ENCODE results near the gene RTN4RL1.

DNA sequence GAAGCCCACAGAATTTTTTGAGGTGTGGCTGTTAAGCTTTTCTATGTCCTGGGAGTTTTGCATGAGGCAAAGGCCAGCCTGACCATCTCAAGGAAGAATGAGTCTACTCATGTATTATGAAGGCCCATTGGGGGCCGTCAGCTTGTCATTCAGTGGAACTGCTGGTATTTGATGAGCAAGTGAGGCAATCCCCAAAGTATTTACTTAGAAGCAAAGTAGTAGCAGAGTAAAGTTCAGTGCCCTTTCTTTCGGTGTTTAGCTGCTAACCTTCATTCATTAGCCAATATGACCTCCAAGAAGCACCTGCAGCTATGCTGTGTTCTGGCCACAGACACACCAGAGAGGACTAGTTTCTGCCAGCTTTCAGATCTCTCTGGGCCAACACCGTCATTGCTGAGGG, 115.1 kb downstream of the RTN4RL1 start:
- TF ChIP-seq NFE2L2 (IDR thresholded peaks at IDR 0.05; ENCODE audit: low read depth, low read length) (no peak), POLR2A (IDR thresholded peaks at IDR 0.05; ENCODE audit: low read depth, low read length) (no peak), MAFK (IDR thresholded peaks at IDR 0.05; ENCODE audit: low read depth, low read length) (no peak), MAZ (IDR thresholded peaks at IDR 0.05; ENCODE audit: borderline replicate concordance, low read depth, low read length) (no peak), RAD21 (IDR thresholded peaks at IDR 0.05; ENCODE audit: low read length) (no peak), MXI1 (IDR thresholded peaks at IDR 0.05; ENCODE audit: borderline replicate concordance, low read depth, low read length) (no peak), RCOR1 (IDR thresholded peaks at IDR 0.05; ENCODE audit: insufficient replicate concordance, low read length) (no peak)
- TF ChIP-seq, protein P1, sequence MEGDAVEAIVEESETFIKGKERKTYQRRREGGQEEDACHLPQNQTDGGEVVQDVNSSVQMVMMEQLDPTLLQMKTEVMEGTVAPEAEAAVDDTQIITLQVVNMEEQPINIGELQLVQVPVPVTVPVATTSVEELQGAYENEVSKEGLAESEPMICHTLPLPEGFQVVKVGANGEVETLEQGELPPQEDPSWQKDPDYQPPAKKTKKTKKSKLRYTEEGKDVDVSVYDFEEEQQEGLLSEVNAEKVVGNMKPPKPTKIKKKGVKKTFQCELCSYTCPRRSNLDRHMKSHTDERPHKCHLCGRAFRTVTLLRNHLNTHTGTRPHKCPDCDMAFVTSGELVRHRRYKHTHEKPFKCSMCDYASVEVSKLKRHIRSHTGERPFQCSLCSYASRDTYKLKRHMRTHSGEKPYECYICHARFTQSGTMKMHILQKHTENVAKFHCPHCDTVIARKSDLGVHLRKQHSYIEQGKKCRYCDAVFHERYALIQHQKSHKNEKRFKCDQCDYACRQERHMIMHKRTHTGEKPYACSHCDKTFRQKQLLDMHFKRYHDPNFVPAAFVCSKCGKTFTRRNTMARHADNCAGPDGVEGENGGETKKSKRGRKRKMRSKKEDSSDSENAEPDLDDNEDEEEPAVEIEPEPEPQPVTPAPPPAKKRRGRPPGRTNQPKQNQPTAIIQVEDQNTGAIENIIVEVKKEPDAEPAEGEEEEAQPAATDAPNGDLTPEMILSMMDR (conservative IDR thresholded peaks at IDR 0.05; ENCODE audit: low read depth, low read length) = no peak
